AG09309 (cell line): ENCODE data around the gene FAM149A.

Experiments used
- DNase-seq: peaks from one replicate; pipeline ENCODE4 v3.0.0-alpha.2; 2010; ENCODE audit warnings: low read depth
- H3K4me3 ChIP-seq: 2 replicates; pipeline ENCODE4 v1.5.1; 2011; ENCODE audit warnings: mild to moderate bottlenecking, low read depth, low read length, moderate library complexity; ENCODE audit not compliant: control insufficient read depth
- TF ChIP-seq, protein P1 (sequence below): IDR thresholded peaks from 2 replicates; pipeline ENCODE4 v1.5.1; 2011; ENCODE audit warnings: mild to moderate bottlenecking, low read depth, low read length, inconsistent platforms; ENCODE audit not compliant: insufficient read depth, control insufficient read depth; ENCODE audit errors: missing control alignments

FAM149A gene

DNA sequence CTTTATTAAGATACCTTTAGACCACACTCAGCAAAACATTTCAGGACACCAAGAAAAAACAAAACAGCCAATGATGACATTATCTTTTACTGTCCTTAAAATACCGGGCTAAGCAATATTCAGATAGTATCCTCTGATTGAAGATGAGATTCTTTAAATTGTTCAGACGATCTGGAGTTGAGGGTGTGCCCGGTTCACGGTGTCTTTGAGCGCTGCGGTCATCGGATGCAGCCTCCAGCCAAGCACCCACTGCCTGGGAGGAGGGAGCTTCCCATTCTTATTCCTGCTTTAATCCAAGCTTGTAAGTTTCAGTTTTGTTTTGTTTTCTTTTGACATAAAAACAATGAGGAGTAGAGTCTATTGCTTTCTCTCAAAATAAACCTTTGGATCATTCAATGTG lies 14.1 kb downstream of the FAM149A start:
- H3K4me3 ChIP-seq: no peak overlapping the region
- TF ChIP-seq, protein P1, sequence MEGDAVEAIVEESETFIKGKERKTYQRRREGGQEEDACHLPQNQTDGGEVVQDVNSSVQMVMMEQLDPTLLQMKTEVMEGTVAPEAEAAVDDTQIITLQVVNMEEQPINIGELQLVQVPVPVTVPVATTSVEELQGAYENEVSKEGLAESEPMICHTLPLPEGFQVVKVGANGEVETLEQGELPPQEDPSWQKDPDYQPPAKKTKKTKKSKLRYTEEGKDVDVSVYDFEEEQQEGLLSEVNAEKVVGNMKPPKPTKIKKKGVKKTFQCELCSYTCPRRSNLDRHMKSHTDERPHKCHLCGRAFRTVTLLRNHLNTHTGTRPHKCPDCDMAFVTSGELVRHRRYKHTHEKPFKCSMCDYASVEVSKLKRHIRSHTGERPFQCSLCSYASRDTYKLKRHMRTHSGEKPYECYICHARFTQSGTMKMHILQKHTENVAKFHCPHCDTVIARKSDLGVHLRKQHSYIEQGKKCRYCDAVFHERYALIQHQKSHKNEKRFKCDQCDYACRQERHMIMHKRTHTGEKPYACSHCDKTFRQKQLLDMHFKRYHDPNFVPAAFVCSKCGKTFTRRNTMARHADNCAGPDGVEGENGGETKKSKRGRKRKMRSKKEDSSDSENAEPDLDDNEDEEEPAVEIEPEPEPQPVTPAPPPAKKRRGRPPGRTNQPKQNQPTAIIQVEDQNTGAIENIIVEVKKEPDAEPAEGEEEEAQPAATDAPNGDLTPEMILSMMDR: no peak
- no peak for DNase-seq

DNA sequence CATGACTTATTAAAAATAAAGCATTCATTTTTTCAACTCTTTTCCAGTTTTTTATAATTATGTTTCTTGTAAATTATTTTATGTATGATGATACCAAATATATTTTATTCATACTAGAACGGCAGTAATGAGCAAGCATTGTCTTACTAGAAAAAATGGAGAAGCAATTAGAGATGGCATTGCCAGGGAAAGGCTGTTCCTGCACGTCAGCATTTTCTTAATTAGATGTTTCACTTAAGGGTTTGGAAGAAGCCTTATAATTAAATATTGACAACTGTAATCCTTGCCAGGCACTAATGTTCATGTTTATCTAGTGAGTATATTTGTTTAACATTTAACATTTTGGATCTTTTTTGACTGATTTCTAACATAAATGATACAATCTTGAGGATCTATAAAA lies 16.6 kb downstream of the FAM149A start:
- TF ChIP-seq, protein P1: no peak
- H3K4me3 ChIP-seq: no peak overlapping the region
- DNase-seq: no peak

DNA sequence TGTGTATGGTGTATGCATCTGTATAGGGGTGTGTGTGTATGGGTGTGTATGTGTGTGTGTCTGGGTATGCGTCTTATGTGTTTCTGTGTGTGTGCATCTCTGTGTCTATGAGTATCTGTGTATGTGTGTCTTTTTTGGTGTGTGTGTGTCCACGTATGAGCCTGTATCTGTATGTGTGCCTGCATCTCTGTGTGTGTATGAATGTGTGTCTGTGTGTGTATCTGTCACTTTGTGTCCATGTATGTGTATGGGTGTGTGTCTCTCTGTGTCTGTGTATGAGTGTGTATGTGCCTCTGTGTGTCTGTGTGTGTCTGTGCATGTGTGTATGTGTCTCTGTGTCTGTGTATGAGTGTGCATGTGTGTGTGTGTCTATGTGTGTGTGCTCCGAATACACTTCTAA lies 24.3 kb downstream of the FAM149A start:
- no peak for DNase-seq
- H3K4me3 ChIP-seq: no peak overlapping the region
- TF ChIP-seq, protein P1: no peak

DNA sequence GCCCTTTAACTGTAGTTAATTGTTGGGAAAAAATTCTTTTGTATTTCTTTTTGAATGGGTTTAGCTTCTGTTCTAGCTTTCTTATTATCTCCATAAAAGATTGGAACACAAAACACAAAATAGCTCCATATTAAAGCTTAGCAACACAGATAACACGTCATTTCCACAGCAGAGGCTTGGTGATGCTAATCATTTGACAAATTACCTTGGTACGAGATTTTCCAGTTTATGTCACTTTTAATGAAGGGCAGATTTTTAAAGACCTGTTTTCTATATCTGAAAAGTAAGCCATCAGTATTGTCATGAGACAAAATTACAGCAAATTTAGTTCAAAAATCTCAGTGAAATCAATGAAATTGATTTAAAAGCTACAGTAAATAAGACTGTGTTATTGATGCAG lies 27.4 kb downstream of the FAM149A start:
- TF ChIP-seq, protein P1: no peak
- no peak overlapping the region for H3K4me3 ChIP-seq
- DNase-seq: no peak

DNA sequence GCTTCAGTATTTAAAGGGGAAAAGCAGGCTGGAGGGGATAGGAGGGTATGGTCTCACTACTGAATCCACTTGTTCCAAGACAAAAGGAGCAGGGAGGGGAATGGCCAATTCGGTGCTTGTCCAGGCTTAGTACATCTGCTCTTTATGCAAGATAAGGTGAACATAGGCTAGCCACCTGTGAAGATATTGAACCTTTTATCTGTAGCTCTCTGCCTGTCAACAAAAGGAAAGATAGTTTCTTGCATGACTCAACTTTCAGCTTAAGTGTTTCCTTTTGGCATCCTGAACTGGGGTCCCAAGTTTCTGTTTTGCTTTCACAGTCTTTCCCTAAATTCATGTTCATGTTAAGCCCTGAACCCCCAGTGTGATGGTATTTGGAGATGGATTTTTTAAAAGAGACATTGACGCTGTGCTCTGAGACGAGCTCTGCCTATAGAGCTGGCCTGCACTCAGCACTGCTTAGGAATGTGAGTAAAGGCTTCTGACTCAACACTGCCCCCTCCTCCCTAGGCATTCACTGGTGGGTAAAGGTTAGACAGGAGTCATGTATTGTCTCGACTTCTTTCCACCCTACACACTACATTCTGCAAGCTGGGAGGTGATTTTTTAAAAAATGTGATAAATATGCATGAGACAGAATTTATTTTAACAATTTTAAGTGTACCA lies 28.2 kb downstream of the FAM149A start:
- TF ChIP-seq, protein P1: no peak
- DNase-seq: no peak
- H3K4me3 ChIP-seq: no peak overlapping the region

DNA sequence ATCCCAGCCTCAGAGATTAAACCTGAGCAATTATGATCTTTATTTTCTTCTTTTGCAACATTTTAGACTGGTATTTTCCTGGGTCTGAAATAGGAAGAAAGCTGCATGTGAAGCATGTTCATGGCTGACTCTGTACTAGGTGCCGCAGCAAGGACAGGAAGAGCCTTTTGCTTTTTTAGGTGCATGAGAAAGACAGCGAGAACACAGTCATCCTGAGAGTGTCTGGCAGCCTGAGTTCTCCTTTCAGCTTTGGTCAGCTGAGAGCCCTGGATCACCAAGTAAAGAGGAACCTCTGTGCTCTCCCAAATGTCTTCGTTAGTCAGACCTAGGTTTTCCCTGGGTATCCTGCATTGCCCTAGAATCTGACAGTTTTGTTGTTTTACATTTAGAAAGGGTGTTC lies 29.8 kb downstream of the FAM149A start:
- DNase-seq: no peak
- no peak overlapping the region for H3K4me3 ChIP-seq
- TF ChIP-seq, protein P1: no peak
